CD14-positive monocyte (primary cell): Measurements from ENCODE around the gene KDM7A. TPM values are rescaled to one million over a fixed set of nuclear protein-coding genes. Genes with fewer than 3 reads are reported as not detected.

ENCODE experiments used
- DNase-seq, 3 donors: peaks; one replicate each; pipeline ENCODE4 v3.0.0-alpha.2; 2011 to 2022
- H2AFZ ChIP-seq: 2 replicates; pipeline ENCODE4 v1.6.0; 2012; ENCODE audit warnings: mild to moderate bottlenecking, low read depth, low read length, inconsistent platforms; ENCODE audit not compliant: insufficient read depth, poor library complexity, severe bottlenecking
- H3K27ac ChIP-seq, 2 donors: 1 replicate in 1 of 2; 2 replicates in 1 of 2; pipeline ENCODE4 v1.5.1; 2012 to 2013; ENCODE audit warnings: low read length in 2 of 2, control low read depth in 1 of 2, inconsistent platforms in 1 of 2, low read depth in 1 of 2, mild to moderate bottlenecking in 1 of 2
- H3K27me3 ChIP-seq, 2 donors: one replicate each; pipeline versions ENCODE4 v1.6.0 to v1.6.1; 2011 to 2013; ENCODE audit warnings: low read length in 2 of 2; ENCODE audit not compliant: control insufficient read depth in 2 of 2, insufficient read depth in 2 of 2
- H3K36me3 ChIP-seq, 2 donors: replicated peaks in 1 of 2; 1 replicate in 1 of 2; 2 replicates in 1 of 2; pipeline versions ENCODE4 v1.5.1 to v1.6.1; 2012 to 2013; ENCODE audit warnings: low read length in 2 of 2, control low read depth in 1 of 2, inconsistent platforms in 1 of 2, mild to moderate bottlenecking in 1 of 2; ENCODE audit not compliant: insufficient read depth in 2 of 2, control insufficient read depth in 1 of 2
- H3K4me1 ChIP-seq, 2 donors: 1 replicate in 1 of 2; 2 replicates in 1 of 2; pipeline versions ENCODE4 v1.5.1 to v1.6.1; 2012 to 2013; ENCODE audit warnings: low read length in 2 of 2, control low read depth in 1 of 2, inconsistent platforms in 1 of 2, mild to moderate bottlenecking in 1 of 2, moderate library complexity in 1 of 2; ENCODE audit not compliant: insufficient read depth in 2 of 2, control insufficient read depth in 1 of 2
- H3K4me2 ChIP-seq: replicated peaks from 2 replicates; pipeline ENCODE3; 2012; ENCODE audit warnings: low read length, moderate library complexity, mild to moderate bottlenecking; ENCODE audit not compliant: poor library complexity, severe bottlenecking; ENCODE audit errors: extremely low read depth
- H3K4me3 ChIP-seq, 3 experiments: fragments of 200-600 bp in 1 of 3; sonication (generic) in 1 of 3; replicated peaks in 1 of 3; 1 replicate in 2 of 3; 2 replicates in 1 of 3; pipeline ENCODE4 v1.5.1; 2011 to 2013; ENCODE audit warnings: low read length in 3 of 3, mild to moderate bottlenecking in 3 of 3, control low read depth in 2 of 3, low read depth in 2 of 3, inconsistent platforms in 1 of 3, moderate library complexity in 1 of 3
- H3K79me2 ChIP-seq: 2 replicates; pipeline ENCODE4 v1.6.0; 2012; ENCODE audit warnings: mild to moderate bottlenecking, control low read depth, inconsistent platforms, low read length, moderate library complexity; ENCODE audit not compliant: insufficient read depth
- H3K9ac ChIP-seq: 2 replicates; pipeline ENCODE4 v1.6.0; 2017; ENCODE audit warnings: low read length, mild to moderate bottlenecking; ENCODE audit not compliant: insufficient read depth, poor library complexity, severe bottlenecking
- H3K9me3 ChIP-seq, 2 donors: replicated peaks in 1 of 2; 1 replicate in 1 of 2; 2 replicates in 1 of 2; pipeline versions ENCODE4 v1.5.1 to v1.6.1; 2012 to 2013; ENCODE audit warnings: low read length in 2 of 2, control low read depth in 1 of 2; ENCODE audit not compliant: control insufficient read depth in 1 of 2, insufficient read depth in 1 of 2
- H4K20me1 ChIP-seq: 2 replicates; pipeline ENCODE4 v1.6.0; 2012; ENCODE audit warnings: mild to moderate bottlenecking, low read length, control low read depth, moderate library complexity; ENCODE audit not compliant: insufficient read depth
- H3K27ac Mint-ChIP-seq, 7 donors: one replicate each; pipeline ENCODE4 v1.8.0; 2020; ENCODE audit warnings: mild to moderate bottlenecking in 7 of 7, mixed read lengths in 7 of 7, moderate library complexity in 6 of 7, inconsistent platforms in 2 of 7
- H3K27me3 Mint-ChIP-seq, 3 donors: one replicate each; pipeline ENCODE4 v1.8.0; 2021 to 2022; ENCODE audit warnings: low read depth in 3 of 3, mild to moderate bottlenecking in 3 of 3, mixed read lengths in 3 of 3, moderate library complexity in 3 of 3, inconsistent platforms in 1 of 3
- H3K36me3 Mint-ChIP-seq, 2 donors: one replicate each; pipeline ENCODE4 v1.8.0; 2020; ENCODE audit warnings: mixed read lengths in 2 of 2, inconsistent platforms in 1 of 2, mild to moderate bottlenecking in 1 of 2
- H3K4me1 Mint-ChIP-seq: one replicate; pipeline ENCODE4 v1.8.0; 2020; ENCODE audit warnings: mild to moderate bottlenecking, mixed read lengths
- H3K4me3 Mint-ChIP-seq, 2 donors: one replicate each; pipeline ENCODE4 v1.8.0; 2020; ENCODE audit warnings: mild to moderate bottlenecking in 2 of 2, mixed read lengths in 2 of 2, moderate library complexity in 1 of 2
- H3K9me3 Mint-ChIP-seq, 7 donors: one replicate each; pipeline ENCODE4 v1.8.0; 2020 to 2022; ENCODE audit warnings: mixed read lengths in 7 of 7, mild to moderate bottlenecking in 6 of 7, moderate library complexity in 6 of 7, inconsistent platforms in 2 of 7
- CTCF ChIP-seq: fragments of 200-600 bp; IDR thresholded peaks from one replicate; pipeline ENCODE4 v1.8.0; 2022; ENCODE audit warnings: antibody characterized with exemption, mild to moderate bottlenecking
- WGBS: methylation state at CpG from one replicate; pipeline ENCODE4 v1.1.5; 2013; ENCODE audit warnings: missing lambda C conversion rate; ENCODE audit not compliant: insufficient coverage; 5-methylcytosine and 5-hydroxymethylcytosine counted together
- intact Hi-C, 2 donors: fragments of 100-400 bp; cut with micrococcal nuclease; formaldehyde crosslinking; loops; one replicate each; pipeline versions ENCODE4 v1.15.0 to v1.15.1; 2023
- polyA plus RNA-seq, 3 donors: library from polyadenylated mRNA; depleted of rRNA in 1 of 3; unstranded in 2 of 3; stranded (reverse) in 1 of 3; fragments of 300-500 nt in 2 of 3; fragments of >200 nt in 1 of 3; fragmentation: Illumina TruSeq in 2 of 3; gene quantifications; 1 replicate in 2 of 3; 2 replicates in 1 of 3; pipeline ENCODE4 v1.2.3, GENCODE V29; 2012 to 2021

KDM7A gene
- polyA plus RNA-seq, 3 donors: 4.9 to 37.9 (median 7.9) TPM

GRCh38 chr7:140079121-140079536 lies 97.7 kb downstream of the KDM7A start:
- Histone ChIP-seq H4K20me1 (peaks cover 22% of the 10 kb centered on the region), H3K4me1 (peaks cover 12 to 16% of the 10 kb centered on the region in 2 donors), H3K4me3 (no peak overlapping the region), H2AFZ (no peak overlapping the region), H3K27ac (no peak overlapping the region), H3K4me2 (no peak overlapping the region), H3K27me3 (no peaks in the 10 kb centered on the region), H3K79me2 (no peaks in the 10 kb centered on the region), H3K36me3 (no peaks in the 10 kb centered on the region), H3K9me3 (no peaks in the 10 kb centered on the region), H3K9ac (no peak overlapping the region)
- peak; percentile 9 to 26 (median 21) for DNase-seq
- Mint-ChIP-seq H3K36me3 (peaks cover 3 to 8% of the 10 kb centered on the region in 2 donors), H3K4me1 (peaks cover 22% of the 10 kb centered on the region), H3K27me3 (peaks cover 2 to 10% (median 7%) of the 10 kb centered on the region in 3 donors), H3K27ac (no peak overlapping the region), H3K4me3 (no peak overlapping the region), H3K9me3 (peaks cover 0 to 1% (median 0%) of the 10 kb centered on the region in 7 donors)
- WGBS: 92% methylated on average over 4 of the region's 6 CpGs
- peak; percentile 44 for TF ChIP-seq CTCF
- intact Hi-C loops: no loop called here

DNA sequence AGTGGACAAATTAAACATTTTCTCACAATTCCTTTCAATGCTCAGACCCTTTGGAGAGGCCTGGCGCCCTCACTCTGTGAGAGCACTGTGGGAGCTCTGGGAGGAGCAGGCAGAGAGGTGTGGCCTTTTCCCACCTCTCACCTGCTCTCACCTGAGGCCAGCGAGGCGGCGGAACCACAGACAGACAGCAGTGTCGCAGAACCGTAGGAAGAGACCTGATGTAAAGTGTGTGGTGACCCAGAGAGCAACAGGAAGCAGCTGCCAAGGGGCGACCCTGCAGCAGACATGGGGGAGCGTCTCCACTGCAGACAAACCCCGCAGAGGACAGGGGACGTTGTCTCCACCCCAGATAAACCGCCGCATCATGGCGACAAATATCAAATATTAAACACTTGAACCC lies 98.4 kb downstream of the KDM7A start:
- H2AFZ ChIP-seq: no peak overlapping the region
- peaks cover 16% of the 10 kb centered on the region for H3K4me1 Mint-ChIP-seq
- H3K27ac ChIP-seq: no peak overlapping the region
- no peak overlapping the region for H3K4me3 Mint-ChIP-seq
- no peaks in the 10 kb centered on the region for H3K36me3 ChIP-seq
- peaks cover 0 to 1% (median 0%) of the 10 kb centered on the region in 7 donors for H3K9me3 Mint-ChIP-seq
- DNase-seq: no peak
- no peaks in the 10 kb centered on the region for H3K9me3 ChIP-seq
- H3K4me1 ChIP-seq: peaks cover 10 to 14% of the 10 kb centered on the region in 2 donors
- H3K4me2 ChIP-seq: no peak overlapping the region
- intact Hi-C loops: no loop called here
- H3K9ac ChIP-seq: no peak overlapping the region
- WGBS: 49% methylated on average over 9 of the region's 13 CpGs
- TF ChIP-seq CTCF: no peak
- H3K79me2 ChIP-seq: no peaks in the 10 kb centered on the region
- H4K20me1 ChIP-seq: peaks cover 15% of the 10 kb centered on the region
- peak overlapping the region in 1 of 7 donors; percentile 68 for H3K27ac Mint-ChIP-seq
- H3K27me3 ChIP-seq: no peaks in the 10 kb centered on the region
- H3K4me3 ChIP-seq: no peak overlapping the region
- peaks cover 0 to 3% of the 10 kb centered on the region in 2 donors for H3K36me3 Mint-ChIP-seq
- H3K27me3 Mint-ChIP-seq: peaks cover 2 to 10% (median 7%) of the 10 kb centered on the region in 3 donors
